Stimulated activated CD8-positive, alpha-beta memory T cell treated with anti-CD3 and anti-CD28 coated beads, Interleukin-15, amount 100 ng/mL, for 48 hours (primary cell): ENCODE measurements around the gene TGOLN2.
A peak's percentile ranks its signal among the peaks of the same experiment; 100 is the strongest.
"Not testable (repeated sequence)": the region's sequence is repeated elsewhere in the genome, so short reads cannot be mapped to it uniquely, and the experiment has no call there.

Experiments used
- DNase-seq, 2 donors: peaks; one replicate each; pipeline ENCODE4 v3.0.0-alpha.2; 2020; ENCODE audit warnings: low read depth in 2 of 2

The TGOLN2 gene

GRCh38 chr2:85340034-85340892, 12.5 kb upstream of the TGOLN2 start:
- no peak for DNase-seq

- no peak for DNase-seq
These were observed 7.1 kb upstream of the TGOLN2 start for GRCh38 chr2:85334928-85335327.

- not testable (repeated sequence) for DNase-seq
These were observed 6.1 kb upstream of the TGOLN2 start for GRCh38 chr2:85333877-85334276.

- no peak for DNase-seq
These were observed 3.2 kb upstream of the TGOLN2 start for GRCh38 chr2:85330839-85331636.

- not testable (repeated sequence) for DNase-seq
These were observed 1.9 kb upstream of the TGOLN2 start for GRCh38 chr2:85329701-85330100.

GRCh38 chr2:85329181-85329651, 1.4 kb upstream of the TGOLN2 start:
- no peak for DNase-seq

- DNase-seq, result peak in 1 of 2 donors; percentile 41
These were observed 498 bp downstream of the TGOLN2 start for GRCh38 chr2:85327160-85327821.

GRCh38 chr2:85326406-85327159, 1.2 kb downstream of the TGOLN2 start:
- peak in 1 of 2 donors; percentile 32 for DNase-seq

- no peak for DNase-seq
These were observed 2.4 kb downstream of the TGOLN2 start for GRCh38 chr2:85325466-85325811.

GRCh38 chr2:85324639-85325465, 2.9 kb downstream of the TGOLN2 start:
- DNase-seq, result no peak

- DNase-seq, result not testable (repeated sequence)
These were observed 3.8 kb downstream of the TGOLN2 start for GRCh38 chr2:85323988-85324367.

GRCh38 chr2:85323351-85323987, 4.3 kb downstream of the TGOLN2 start:
- no peak for DNase-seq

- DNase-seq, result no peak
These were observed 8.0 kb downstream of the TGOLN2 start for GRCh38 chr2:85319796-85320195.

GRCh38 chr2:85318222-85319074, 9.3 kb downstream of the TGOLN2 start:
- peak in 1 of 2 donors; percentile 30 for DNase-seq

GRCh38 chr2:85315921-85316320, 11.9 kb downstream of the TGOLN2 start:
- not testable (repeated sequence) for DNase-seq

- no peak for DNase-seq
These were observed 12.9 kb downstream of the TGOLN2 start for GRCh38 chr2:85314884-85315242.

GRCh38 chr2:85312404-85312803, 15.4 kb downstream of the TGOLN2 start:
- no peak for DNase-seq

- DNase-seq, result no peak
These were observed 17.5 kb downstream of the TGOLN2 start for GRCh38 chr2:85310330-85310729.

GRCh38 chr2:85309699-85310321, 18.0 kb downstream of the TGOLN2 start:
- DNase-seq, result no peak
